ENCODE measurements around the gene DNAJC15.

- no peak for TF ChIP-seq CTCF (tag by site-specific recombination; IDR thresholded peaks at IDR 0.05)
- TF ChIP-seq MEIS1 (CRISPR knock-in tag; IDR thresholded peaks at IDR 0.05; ENCODE audit: borderline replicate concordance): no peak
- TF ChIP-seq, protein P1, sequence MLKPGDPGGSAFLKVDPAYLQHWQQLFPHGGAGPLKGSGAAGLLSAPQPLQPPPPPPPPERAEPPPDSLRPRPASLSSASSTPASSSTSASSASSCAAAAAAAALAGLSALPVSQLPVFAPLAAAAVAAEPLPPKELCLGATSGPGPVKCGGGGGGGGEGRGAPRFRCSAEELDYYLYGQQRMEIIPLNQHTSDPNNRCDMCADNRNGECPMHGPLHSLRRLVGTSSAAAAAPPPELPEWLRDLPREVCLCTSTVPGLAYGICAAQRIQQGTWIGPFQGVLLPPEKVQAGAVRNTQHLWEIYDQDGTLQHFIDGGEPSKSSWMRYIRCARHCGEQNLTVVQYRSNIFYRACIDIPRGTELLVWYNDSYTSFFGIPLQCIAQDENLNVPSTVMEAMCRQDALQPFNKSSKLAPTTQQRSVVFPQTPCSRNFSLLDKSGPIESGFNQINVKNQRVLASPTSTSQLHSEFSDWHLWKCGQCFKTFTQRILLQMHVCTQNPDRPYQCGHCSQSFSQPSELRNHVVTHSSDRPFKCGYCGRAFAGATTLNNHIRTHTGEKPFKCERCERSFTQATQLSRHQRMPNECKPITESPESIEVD (tag by site-specific recombination; IDR thresholded peaks at IDR 0.05): no peak
- TF ChIP-seq, protein P2, sequence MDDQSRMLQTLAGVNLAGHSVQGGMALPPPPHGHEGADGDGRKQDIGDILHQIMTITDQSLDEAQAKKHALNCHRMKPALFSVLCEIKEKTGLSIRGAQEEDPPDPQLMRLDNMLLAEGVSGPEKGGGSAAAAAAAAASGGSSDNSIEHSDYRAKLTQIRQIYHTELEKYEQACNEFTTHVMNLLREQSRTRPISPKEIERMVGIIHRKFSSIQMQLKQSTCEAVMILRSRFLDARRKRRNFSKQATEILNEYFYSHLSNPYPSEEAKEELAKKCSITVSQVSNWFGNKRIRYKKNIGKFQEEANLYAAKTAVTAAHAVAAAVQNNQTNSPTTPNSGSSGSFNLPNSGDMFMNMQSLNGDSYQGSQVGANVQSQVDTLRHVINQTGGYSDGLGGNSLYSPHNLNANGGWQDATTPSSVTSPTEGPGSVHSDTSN (CRISPR knock-in tag; IDR thresholded peaks at IDR 0.05): no peak
- no peak for TF ChIP-seq ZNF585B (tag by site-specific recombination; IDR thresholded peaks at IDR 0.05)
- TF ChIP-seq ZNF266 (tag by site-specific recombination; IDR thresholded peaks at IDR 0.05; ENCODE audit: low read depth): no peak
- no peak for TF ChIP-seq REST (tag by site-specific recombination; IDR thresholded peaks at IDR 0.05)
- TF ChIP-seq ZNF335 (tag by site-specific recombination; conservative IDR thresholded peaks at IDR 0.05): no peak
- no peak for TF ChIP-seq ZXDB (tag by site-specific recombination; IDR thresholded peaks at IDR 0.05)
- no peak for TF ChIP-seq ZNF660 (tag by site-specific recombination; IDR thresholded peaks at IDR 0.05)
- TF ChIP-seq MZF1 (tag by site-specific recombination; IDR thresholded peaks at IDR 0.05; ENCODE audit: borderline replicate concordance): no peak
- TF ChIP-seq ZFP3 (tag by site-specific recombination; IDR thresholded peaks at IDR 0.05; ENCODE audit: low read depth): no peak
- TF ChIP-seq ZNF184 (tag by site-specific recombination; IDR thresholded peaks at IDR 0.05): no peak
Observed at GRCh38 chr13:43126420-43126819, 103.0 kb downstream of the DNAJC15 start.

Data from HEK293 (cell line).